H1 (cell line): ENCODE measurements around the gene NUFIP2.

Source experiments
- CTCF ChIP-seq, 3 experiments: IDR thresholded peaks; 1 replicate in 2 of 3; 2 replicates in 1 of 3; pipeline versions ENCODE4 v1.5.1 to v1.6.1; 2011; ENCODE audit warnings: low read length in 3 of 3, mild to moderate bottlenecking in 3 of 3, inconsistent platforms in 2 of 3, low read depth in 1 of 3, moderate library complexity in 1 of 3; ENCODE audit not compliant: insufficient read depth in 1 of 3; ENCODE audit errors: control extremely low read depth in 1 of 3
- EZH2 ChIP-seq: fragments of 200-600 bp; sonication (generic); IDR thresholded peaks from 2 replicates; pipeline ENCODE4 v1.7.1; 2012; ENCODE audit warnings: low read depth, mild to moderate bottlenecking, moderate library complexity, low read length, inconsistent platforms; ENCODE audit not compliant: severe bottlenecking
- RAD21 ChIP-seq, 2 experiments: IDR thresholded peaks in 1 of 2; conservative IDR thresholded peaks in 1 of 2; 2 replicates each; pipeline ENCODE4 v1.6.1; 2011; ENCODE audit warnings: low read depth in 2 of 2, low read length in 2 of 2, improper control_type of control experiment in 1 of 2, inconsistent platforms in 1 of 2, mild to moderate bottlenecking in 1 of 2, moderate library complexity in 1 of 2

- TF ChIP-seq RAD21 (IDR thresholded peaks at IDR 0.05 in 1 of 2, conservative IDR thresholded peaks at IDR 0.05 in 1 of 2; ENCODE audit: low read depth in 2 of 2, low read length in 2 of 2) = no peak
- TF ChIP-seq CTCF (IDR thresholded peaks at IDR 0.05; ENCODE audit: control extremely low read depth in 1 of 3, insufficient read depth in 1 of 3, low read depth in 1 of 3, low read length in 3 of 3) = no peak
- no peak for TF ChIP-seq EZH2
Measured at GRCh38 chr17:29214215-29215146, 79.5 kb downstream of the NUFIP2 start.
